Vagina (tissue), 2 donors: ENCODE measurements around the gene CACNA1D. TPM values are rescaled to one million over a fixed set of nuclear protein-coding genes. Genes with fewer than 3 reads are reported as not detected.
"Not testable (repeated sequence)": the region's sequence is repeated elsewhere in the genome, so short reads cannot be mapped to it uniquely, and the experiment has no call there.

Source experiments
- DNase-seq, 2 donors: peaks; one replicate each; pipeline ENCODE4 v3.0.0-alpha.2; 2017; ENCODE audit errors: extremely low spot score in 2 of 2
- H3K27ac ChIP-seq: fragments of 200-600 bp; sonication (generic); one replicate; pipeline ENCODE4 v1.5.1; 2019
- H3K27me3 ChIP-seq: fragments of 200-600 bp; sonication (generic); one replicate; pipeline ENCODE4 v1.5.1; 2019
- H3K36me3 ChIP-seq, 2 donors: fragments of 200-600 bp; sonication (generic); one replicate each; pipeline ENCODE4 v1.5.1; 2017 to 2019
- H3K4me1 ChIP-seq: fragments of 200-600 bp; sonication (generic); one replicate; pipeline ENCODE4 v1.5.1; 2019
- H3K4me3 ChIP-seq, 2 donors: fragments of 200-600 bp; sonication (generic); 1 replicate in 1 of 2; 2 replicates in 1 of 2; pipeline ENCODE4 v1.5.1; 2016 to 2019
- H3K9me3 ChIP-seq: fragments of 200-600 bp; sonication (generic); one replicate; pipeline ENCODE4 v1.5.1; 2019
- CTCF ChIP-seq, 3 experiments: fragments of 450-650 bp in 2 of 3; fragments of 200-600 bp in 1 of 3; sonication (generic) in 1 of 3; IDR thresholded peaks; one replicate each; pipeline ENCODE4 v1.5.1; 2017 to 2019; ENCODE audit warnings: antibody characterized with exemption in 3 of 3, mild to moderate bottlenecking in 2 of 3, moderate library complexity in 2 of 3
- POLR2A ChIP-seq, 2 donors: fragments of 450-650 bp; IDR thresholded peaks; one replicate each; pipeline ENCODE4 v1.6.1; 2017; ENCODE audit warnings: antibody characterized with exemption in 2 of 2, mild to moderate bottlenecking in 2 of 2, moderate library complexity in 2 of 2
- POLR2AphosphoS5 ChIP-seq, 2 donors: sonication (generic); formaldehyde crosslinking; IDR thresholded peaks; one replicate each; pipeline ENCODE4 v1.9.0; 2017; ENCODE audit warnings: antibody characterized with exemption in 2 of 2, mild to moderate bottlenecking in 2 of 2, low read depth in 1 of 2; ENCODE audit not compliant: insufficient read depth in 1 of 2
- intact Hi-C: fragments of 100-400 bp; cut with DNase I; formaldehyde crosslinking; loops from one replicate; pipeline ENCODE4 v1.15.1; 2023
- total RNA-seq: library from RNA; depleted of rRNA; stranded (reverse); fragments of >200 nt; gene quantifications from one replicate; pipeline ENCODE4 v1.2.3, GENCODE V29; 2016

Gene CACNA1D
- total RNA-seq, 1 donor from 2014 or later: 0.74 TPM

GRCh38 chr3:53570081-53570480 lies 75.7 kb downstream of the CACNA1D start:
- Histone ChIP-seq H3K27me3 (no peaks in the 10 kb centered on the region), H3K4me3 (no peak overlapping the region), H3K9me3 (no peaks in the 10 kb centered on the region), H3K36me3 (no peaks in the 10 kb centered on the region), H3K4me1 (no peaks in the 10 kb centered on the region), H3K27ac (no peak overlapping the region)
- intact Hi-C loops: no loop called here
- no peak for DNase-seq
- TF ChIP-seq CTCF (IDR thresholded peaks at IDR 0.05): no peak
- TF ChIP-seq POLR2A (IDR thresholded peaks at IDR 0.05): no peak
- TF ChIP-seq POLR2AphosphoS5 (IDR thresholded peaks at IDR 0.05; ENCODE audit: insufficient read depth in 1 of 2, low read depth in 1 of 2): no peak

GRCh38 chr3:53570709-53571108 lies 76.3 kb downstream of the CACNA1D start:
- Histone ChIP-seq H3K27ac (no peak overlapping the region), H3K36me3 (no peaks in the 10 kb centered on the region), H3K4me3 (no peak overlapping the region), H3K9me3 (no peaks in the 10 kb centered on the region), H3K27me3 (no peaks in the 10 kb centered on the region), H3K4me1 (no peaks in the 10 kb centered on the region)
- intact Hi-C loops: no loop called here
- TF ChIP-seq POLR2AphosphoS5 (IDR thresholded peaks at IDR 0.05; ENCODE audit: insufficient read depth in 1 of 2, low read depth in 1 of 2): no peak
- no peak for DNase-seq

GRCh38 chr3:53571264-53571663 lies 76.9 kb downstream of the CACNA1D start:
- no peak overlapping the region for H3K27ac ChIP-seq

GRCh38 chr3:53572184-53572583 lies 77.8 kb downstream of the CACNA1D start:
- H3K4me3 ChIP-seq, H3K9me3 ChIP-seq, intact Hi-C loops, H3K36me3 ChIP-seq, H3K27ac ChIP-seq, H3K27me3 ChIP-seq, DNase-seq, H3K4me1 ChIP-seq: not testable (repeated sequence)

More at GRCh38 chr3:53571264-53571663, 76.9 kb downstream of the CACNA1D start:
- Histone ChIP-seq H3K4me3 (no peak overlapping the region), H3K27me3 (no peaks in the 10 kb centered on the region), H3K9me3 (no peaks in the 10 kb centered on the region), H3K36me3 (no peaks in the 10 kb centered on the region), H3K4me1 (no peaks in the 10 kb centered on the region)
- intact Hi-C loops: no loop called here
- no peak for DNase-seq
- TF ChIP-seq POLR2AphosphoS5 (IDR thresholded peaks at IDR 0.05; ENCODE audit: insufficient read depth in 1 of 2, low read depth in 1 of 2) (no peak), CTCF (IDR thresholded peaks at IDR 0.05) (no peak), POLR2A (IDR thresholded peaks at IDR 0.05) (no peak)

- DNase-seq: no peak
- no peaks in the 10 kb centered on the region for H3K36me3 ChIP-seq
These were observed 83.1 kb downstream of the CACNA1D start for GRCh38 chr3:53577506-53577905.

GRCh38 chr3:53579636-53580035 lies 85.2 kb downstream of the CACNA1D start:
- Histone ChIP-seq H3K9me3 (no peaks in the 10 kb centered on the region), H3K4me3 (no peak overlapping the region), H3K36me3 (no peaks in the 10 kb centered on the region), H3K27ac (no peak overlapping the region), H3K27me3 (no peaks in the 10 kb centered on the region), H3K4me1 (no peaks in the 10 kb centered on the region)
- no peak for DNase-seq
- TF ChIP-seq CTCF (IDR thresholded peaks at IDR 0.05): no peak
- no peak for TF ChIP-seq POLR2A (IDR thresholded peaks at IDR 0.05)
- no peak for TF ChIP-seq POLR2AphosphoS5 (IDR thresholded peaks at IDR 0.05; ENCODE audit: insufficient read depth in 1 of 2, low read depth in 1 of 2)
- intact Hi-C loops: no loop called here

More at GRCh38 chr3:53577506-53577905, 83.1 kb downstream of the CACNA1D start:
- Histone ChIP-seq H3K4me1 (no peaks in the 10 kb centered on the region), H3K9me3 (no peaks in the 10 kb centered on the region), H3K27me3 (no peaks in the 10 kb centered on the region), H3K4me3 (no peak overlapping the region), H3K27ac (no peak overlapping the region)
- intact Hi-C loops: no loop called here
- TF ChIP-seq POLR2AphosphoS5 (IDR thresholded peaks at IDR 0.05; ENCODE audit: insufficient read depth in 1 of 2, low read depth in 1 of 2) (no peak), POLR2A (IDR thresholded peaks at IDR 0.05) (no peak), CTCF (IDR thresholded peaks at IDR 0.05) (no peak)
